Fibroblast of villous mesenchyme (primary cell): ENCODE data around the gene BARX1. TPM values are rescaled to one million over a fixed set of nuclear protein-coding genes. Genes with fewer than 3 reads are reported as not detected.

Experiments used
- DNase-seq: peaks from one replicate; pipeline ENCODE4 v3.0.0-alpha.2; 2010; ENCODE audit warnings: low read depth
- H3K4me3 ChIP-seq: 2 replicates; pipeline ENCODE4 v1.5.1; 2011; ENCODE audit warnings: low read depth, mild to moderate bottlenecking, low read length
- total RNA-seq: library from RNA; depleted of rRNA; stranded (reverse); fragments of >200 nt; gene quantifications from 2 replicates; pipeline ENCODE4 v1.2.3, GENCODE V29; 2012
- TF ChIP-seq, protein P1 (sequence below): IDR thresholded peaks from 2 replicates; pipeline ENCODE4 v1.5.1; 2012; ENCODE audit warnings: low read depth, mild to moderate bottlenecking, low read length; ENCODE audit not compliant: insufficient read depth

The BARX1 gene
- total RNA-seq, 1 donor: not detected

DNA sequence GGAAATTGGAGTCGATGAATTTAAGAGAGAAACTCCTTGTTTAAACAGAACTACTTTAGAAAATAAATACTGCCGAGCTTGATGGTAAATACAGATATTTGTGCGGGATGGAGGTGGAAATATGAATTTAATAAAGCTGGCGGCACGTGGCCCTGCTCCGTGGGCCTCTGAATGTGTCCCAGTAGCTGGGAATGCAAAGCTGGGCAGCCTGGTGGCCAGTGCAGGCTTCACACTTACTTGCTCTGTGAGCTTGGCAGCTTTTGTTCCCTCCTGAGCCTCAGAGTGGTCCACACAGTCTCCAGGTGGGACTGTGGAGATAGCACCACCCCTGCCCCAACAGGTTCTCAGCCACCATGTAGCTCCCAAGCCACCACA lies 45.9 kb downstream of the BARX1 start:
- no peak overlapping the region for H3K4me3 ChIP-seq
- TF ChIP-seq, protein P1, sequence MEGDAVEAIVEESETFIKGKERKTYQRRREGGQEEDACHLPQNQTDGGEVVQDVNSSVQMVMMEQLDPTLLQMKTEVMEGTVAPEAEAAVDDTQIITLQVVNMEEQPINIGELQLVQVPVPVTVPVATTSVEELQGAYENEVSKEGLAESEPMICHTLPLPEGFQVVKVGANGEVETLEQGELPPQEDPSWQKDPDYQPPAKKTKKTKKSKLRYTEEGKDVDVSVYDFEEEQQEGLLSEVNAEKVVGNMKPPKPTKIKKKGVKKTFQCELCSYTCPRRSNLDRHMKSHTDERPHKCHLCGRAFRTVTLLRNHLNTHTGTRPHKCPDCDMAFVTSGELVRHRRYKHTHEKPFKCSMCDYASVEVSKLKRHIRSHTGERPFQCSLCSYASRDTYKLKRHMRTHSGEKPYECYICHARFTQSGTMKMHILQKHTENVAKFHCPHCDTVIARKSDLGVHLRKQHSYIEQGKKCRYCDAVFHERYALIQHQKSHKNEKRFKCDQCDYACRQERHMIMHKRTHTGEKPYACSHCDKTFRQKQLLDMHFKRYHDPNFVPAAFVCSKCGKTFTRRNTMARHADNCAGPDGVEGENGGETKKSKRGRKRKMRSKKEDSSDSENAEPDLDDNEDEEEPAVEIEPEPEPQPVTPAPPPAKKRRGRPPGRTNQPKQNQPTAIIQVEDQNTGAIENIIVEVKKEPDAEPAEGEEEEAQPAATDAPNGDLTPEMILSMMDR: no peak
- no peak for DNase-seq

DNA sequence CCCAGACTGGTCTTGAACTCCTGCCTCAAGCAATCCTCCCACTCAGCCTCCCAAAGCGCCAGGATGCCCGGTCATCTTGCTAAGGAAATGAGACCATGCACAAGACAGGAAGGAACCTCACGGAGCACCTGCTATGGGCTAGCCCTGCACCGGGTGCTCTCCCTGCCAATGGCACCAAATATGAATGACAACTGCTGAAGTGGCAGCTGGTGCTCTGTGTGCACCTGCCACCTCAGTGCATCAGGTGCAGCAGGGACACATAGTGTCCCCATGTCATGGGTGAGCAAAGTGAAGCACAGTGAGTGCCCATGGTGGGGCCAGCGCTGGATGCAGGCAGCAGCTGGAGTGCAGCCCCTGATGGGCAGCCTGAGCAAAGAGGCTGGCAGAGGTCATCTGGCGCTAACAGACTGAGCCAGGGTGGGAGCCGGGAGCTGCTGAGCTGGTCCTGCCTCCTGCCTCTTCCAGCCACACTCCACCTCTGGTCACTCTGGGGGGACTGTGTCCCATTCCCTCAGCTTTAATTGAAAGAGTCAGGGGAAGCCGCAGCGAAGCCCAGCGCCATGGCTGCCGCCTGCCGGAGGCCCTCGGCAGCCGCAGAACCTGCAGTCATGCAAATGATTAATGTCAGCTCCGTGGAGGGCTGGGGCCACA lies 46.4 kb downstream of the BARX1 start:
- no peak overlapping the region for H3K4me3 ChIP-seq
- TF ChIP-seq, protein P1: no peak
- no peak for DNase-seq

GRCh38 chr9:93907551-93908199 lies 47.5 kb downstream of the BARX1 start:
- no peak for DNase-seq
- TF ChIP-seq, protein P1: no peak
- H3K4me3 ChIP-seq: no peak overlapping the region

DNA sequence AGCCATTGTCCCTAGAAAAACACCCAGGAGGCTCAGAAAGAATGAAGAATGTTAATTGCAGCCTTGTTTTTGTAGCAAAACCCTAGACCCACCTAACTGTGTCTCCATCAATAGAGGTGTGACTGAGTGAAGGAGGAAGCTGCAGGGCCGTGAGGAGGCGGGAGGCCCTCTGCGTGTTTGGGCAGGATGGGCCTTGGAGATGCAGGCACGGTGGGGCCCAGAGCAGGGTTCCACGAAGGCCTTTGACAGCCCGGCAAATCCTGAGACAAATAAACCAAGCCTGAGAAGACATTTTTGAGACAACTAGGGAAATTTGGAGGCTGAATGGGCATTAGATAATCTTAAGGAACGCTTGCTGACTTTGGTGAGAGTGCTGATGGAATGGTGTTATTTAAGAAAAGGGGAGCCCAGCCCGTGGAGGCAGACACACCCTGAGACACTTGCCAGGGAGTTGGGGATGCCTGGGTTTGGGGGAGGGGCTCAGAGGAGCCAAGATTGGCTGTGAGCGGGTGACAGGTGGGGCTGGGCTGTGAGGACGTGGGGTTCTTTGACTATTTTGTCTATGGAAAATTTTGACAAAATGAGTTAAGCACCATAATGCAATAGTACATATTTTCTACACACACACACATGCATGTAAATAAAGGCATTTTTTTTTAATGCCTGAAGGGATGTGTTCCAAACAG lies 48.8 kb downstream of the BARX1 start:
- no peak overlapping the region for H3K4me3 ChIP-seq
- no peak for DNase-seq
- TF ChIP-seq, protein P1: no peak

DNA sequence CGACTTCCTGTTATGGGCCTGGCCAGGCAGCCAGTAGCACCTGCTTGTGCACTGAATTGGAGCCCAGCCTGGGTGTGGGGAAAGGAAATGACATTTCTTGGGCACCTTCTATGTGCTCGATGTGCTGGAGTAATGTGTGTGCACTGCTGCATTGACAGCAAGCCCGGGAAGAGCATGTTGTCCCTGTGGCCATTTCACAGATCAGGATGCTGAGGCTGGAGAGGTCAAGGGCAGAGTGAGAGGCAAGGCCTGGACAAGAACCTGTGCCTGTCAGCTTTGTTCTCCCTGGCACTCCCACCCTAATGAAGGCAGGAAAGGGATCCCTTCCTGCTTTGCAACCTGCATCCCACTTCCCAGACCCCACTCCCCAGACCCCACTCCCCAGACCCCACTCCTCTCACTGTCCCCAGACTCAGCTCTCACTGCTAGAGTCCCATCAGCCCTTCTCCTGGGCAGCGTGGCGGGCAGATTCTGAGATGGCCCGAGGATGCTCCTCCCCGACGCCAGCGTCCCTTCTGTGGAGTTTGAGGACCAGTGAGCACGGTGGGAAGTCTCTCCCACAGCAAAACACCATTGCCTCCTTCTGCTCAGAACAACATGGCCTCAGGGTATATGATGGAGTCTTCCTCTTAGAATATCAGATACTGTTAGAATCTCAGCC lies 49.6 kb downstream of the BARX1 start:
- no peak for DNase-seq
- H3K4me3 ChIP-seq: no peak overlapping the region
- TF ChIP-seq, protein P1: no peak

- DNase-seq: no peak
- H3K4me3 ChIP-seq: no peak overlapping the region
- TF ChIP-seq, protein P1: no peak
These were observed 50.3 kb downstream of the BARX1 start for GRCh38 chr9:93904649-93905472.
